ENCODE measurements around the gene ERAP2. TPM values are rescaled to one million over a fixed set of nuclear protein-coding genes. Genes with fewer than 3 reads are reported as not detected.

The ERAP2 gene
- total RNA-seq, 2 experiments from 2014 or later, result 56.6 to 61.4 TPM

- Mint-ChIP-seq H3K27me3 (no peaks in the 10 kb centered on the region), H3K36me3 (ENCODE audit: low read depth) (peaks cover 82% of the 10 kb centered on the region), H3K4me1 (ENCODE audit: low read depth) (peaks cover 83% of the 10 kb centered on the region), H3K9me3 (no peaks in the 10 kb centered on the region), H3K27ac (peak overlapping the region; percentile 64), H3K4me3 (peak overlapping the region; percentile 30)
- no peak for TF ChIP-seq CTCF (IDR thresholded peaks at IDR 0.05)
- ChIA-PET POLR2A (interaction anchor here (1.2 to 2.3 kb wide), 3 partner anchors 7 to 76 kb away, joined by 4 to 28 read pairs (median 5); partner anchors contain the start of genes ERAP1 and ERAP2), CTCF (interaction anchor here (2.1 to 3.2 kb wide), 2 partner anchors 15 kb away, joined by 9 to 12 read pairs; no protein-coding TSS in a partner anchor)
- intact Hi-C loops (cut with DNase I, micrococcal nuclease), result loop anchor here in 1 of 2 experiments (2.0 kb wide), 1 partner anchor 27 kb away; no protein-coding TSS in a partner anchor
- Histone ChIP-seq H3K4me1 (ENCODE audit: insufficient read depth, low read length) (peaks cover 70% of the 10 kb centered on the region), H3K36me3 (ENCODE audit: insufficient read depth, low read length) (peaks cover 92% of the 10 kb centered on the region), H3K4me3 (ENCODE audit: low read length) (no peak overlapping the region), H3K27me3 (ENCODE audit: control insufficient read depth in 1 of 2, insufficient read depth in 2 of 2, low read length in 2 of 2) (no peaks in the 10 kb centered on the region), H3K27ac (ENCODE audit: low read depth in 1 of 2, low read length in 2 of 2) (peak overlapping the region in 1 of 2 donors; percentile 82), H3K9me3 (ENCODE audit: control insufficient read depth in 1 of 2, insufficient read depth in 1 of 2, low read length in 2 of 2) (no peaks in the 10 kb centered on the region)
- ATAC-seq (ENCODE audit: poor library complexity), result no peak
- DNase-seq, result no peak
Observed at GRCh38 chr5:96883871-96884270, 7.6 kb downstream of the ERAP2 start.

GRCh38 chr5:96884995-96885394, 8.7 kb downstream of the ERAP2 start:
- peaks cover 83% of the 10 kb centered on the region for H3K4me1 Mint-ChIP-seq (ENCODE audit: low read depth)
- peak overlapping the region; percentile 94 for H3K27ac Mint-ChIP-seq
- DNase-seq, result no peak
- Histone ChIP-seq H3K27ac (ENCODE audit: low read depth in 1 of 2, low read length in 2 of 2) (peak overlapping the region; percentile 44 to 82), H3K4me1 (ENCODE audit: insufficient read depth, low read length) (peaks cover 62% of the 10 kb centered on the region), H3K9me3 (ENCODE audit: control insufficient read depth in 1 of 2, insufficient read depth in 1 of 2, low read length in 2 of 2) (no peaks in the 10 kb centered on the region), H3K27me3 (ENCODE audit: control insufficient read depth in 1 of 2, insufficient read depth in 2 of 2, low read length in 2 of 2) (no peaks in the 10 kb centered on the region), H3K36me3 (ENCODE audit: insufficient read depth, low read length) (peaks cover 94% of the 10 kb centered on the region), H3K4me3 (ENCODE audit: low read length) (no peak overlapping the region)
- ATAC-seq (ENCODE audit: poor library complexity), result no peak
- H3K9me3 Mint-ChIP-seq, result no peaks in the 10 kb centered on the region
- no peak for TF ChIP-seq CTCF (IDR thresholded peaks at IDR 0.05)
- H3K4me3 Mint-ChIP-seq, result peak overlapping the region; percentile 59
- peaks cover 86% of the 10 kb centered on the region for H3K36me3 Mint-ChIP-seq (ENCODE audit: low read depth)
- POLR2A ChIA-PET, result interaction anchor here (0.7 to 2.3 kb wide), 8 partner anchors 9 to 85 kb away, joined by 3 to 28 read pairs (median 6); partner anchors contain the start of genes ERAP1, ERAP2 and LNPEP
- CTCF ChIA-PET, result interaction anchor here (1.0 to 2.1 kb wide), 3 partner anchors 9 to 16 kb away, joined by 3 to 9 read pairs (median 4); partner anchors contain the start of gene ERAP2
- intact Hi-C loops (cut with DNase I, micrococcal nuclease), result loop anchor here in 1 of 2 experiments (2.0 kb wide), 1 partner anchor 26 kb away; no protein-coding TSS in a partner anchor
- no peaks in the 10 kb centered on the region for H3K27me3 Mint-ChIP-seq

GRCh38 chr5:96885518-96886338, 9.4 kb downstream of the ERAP2 start:
- no peaks in the 10 kb centered on the region for H3K27me3 ChIP-seq (ENCODE audit: control insufficient read depth in 1 of 2, insufficient read depth in 2 of 2, low read length in 2 of 2)
- no peak for TF ChIP-seq CTCF (IDR thresholded peaks at IDR 0.05)
- H3K9me3 Mint-ChIP-seq, result no peaks in the 10 kb centered on the region
- H3K4me1 ChIP-seq (ENCODE audit: insufficient read depth, low read length), result peaks cover 55% of the 10 kb centered on the region
- peak overlapping the region; percentile 44 to 82 for H3K27ac ChIP-seq (ENCODE audit: low read depth in 1 of 2, low read length in 2 of 2)
- peaks cover 94% of the 10 kb centered on the region for H3K36me3 ChIP-seq (ENCODE audit: insufficient read depth, low read length)
- peaks cover 86% of the 10 kb centered on the region for H3K36me3 Mint-ChIP-seq (ENCODE audit: low read depth)
- H3K4me1 Mint-ChIP-seq (ENCODE audit: low read depth), result peaks cover 76% of the 10 kb centered on the region
- H3K4me3 ChIP-seq (ENCODE audit: low read length), result no peak overlapping the region
- no peaks in the 10 kb centered on the region for H3K27me3 Mint-ChIP-seq
- intact Hi-C loops (cut with DNase I, micrococcal nuclease), result loop anchor here in 1 of 2 experiments (2.0 kb wide), 1 partner anchor 25 kb away; no protein-coding TSS in a partner anchor
- H3K9me3 ChIP-seq (ENCODE audit: control insufficient read depth in 1 of 2, insufficient read depth in 1 of 2, low read length in 2 of 2), result no peaks in the 10 kb centered on the region
- peak overlapping the region; percentile 94 for H3K27ac Mint-ChIP-seq
- H3K4me3 Mint-ChIP-seq, result peak overlapping the region; percentile 59
- CTCF ChIA-PET, result interaction anchor here (1.0 to 2.1 kb wide), 4 partner anchors 8 to 17 kb away, joined by 3 to 9 read pairs (median 4); partner anchors contain the start of gene ERAP2
- POLR2A ChIA-PET, result interaction anchor here (0.5 to 2.3 kb wide), 8 partner anchors 9 to 86 kb away, joined by 3 to 28 read pairs (median 6); partner anchors contain the start of genes ERAP1, ERAP2 and LNPEP
- DNase-seq (peak in 7 of 14 experiments; percentile 14 to 90 (median 45)), ATAC-seq (ENCODE audit: poor library complexity) (peak; percentile 95)
